Measurements from ENCODE around the gene DHX32. TPM values are rescaled to one million over a fixed set of nuclear protein-coding genes. Genes with fewer than 3 reads are reported as not detected.

Gene DHX32
- total and polyA plus RNA-seq, 2 of the 4 experiments (the other 2 are of a cell fraction): 15.6 to 27.8 TPM

GRCh38 chr10:125788156-125789034 lies 92.7 kb downstream of the DHX32 start:
- Histone ChIP-seq H2AK9ac (replicated peaks; ENCODE audit: low read depth, low read length, poor library complexity) (no peak overlapping the region), H2BK5ac (ENCODE audit: low read depth, low read length, poor library complexity, severe bottlenecking) (no peak overlapping the region), H3K18ac (ENCODE audit: low read depth, low read length) (no peak overlapping the region), H4K8ac (ENCODE audit: low read depth in 2 of 2, low read length in 2 of 2) (no peak overlapping the region), H3K4me1 (ENCODE audit: control insufficient read depth, insufficient read depth, low read length) (no peaks in the 10 kb centered on the region), H3K14ac (replicated peaks; ENCODE audit: low read depth, low read length) (no peak overlapping the region), H3K27me3 (ENCODE audit: control insufficient read depth, insufficient read depth, low read length) (no peaks in the 10 kb centered on the region), H2BK20ac (ENCODE audit: low read depth, low read length) (no peak overlapping the region), H3K9me3 (ENCODE audit: control insufficient read depth, insufficient read depth, low read length) (no peaks in the 10 kb centered on the region), H3K23ac (ENCODE audit: low read depth, low read length) (no peak overlapping the region), H4K5ac (ENCODE audit: low read depth, low read length) (no peak overlapping the region), H4K91ac (ENCODE audit: insufficient read depth, low read depth, low read length) (no peak overlapping the region), H3K56ac (ENCODE audit: extremely low read depth, insufficient read depth, low read length) (no peak overlapping the region), H3K4me3 (ENCODE audit: insufficient read depth, low read depth, low read length) (no peak overlapping the region), H2AFZ (replicated peaks; ENCODE audit: low read length, poor library complexity) (no peak overlapping the region), H3K79me1 (ENCODE audit: low read depth in 1 of 2, low read length in 2 of 2) (no peaks in the 10 kb centered on the region), H2BK120ac (ENCODE audit: low read depth, low read length) (no peak overlapping the region), H2AK5ac (ENCODE audit: low read depth, low read length) (no peak overlapping the region), H4K20me1 (ENCODE audit: insufficient read depth, low read length) (no peaks in the 10 kb centered on the region), H3K4me2 (ENCODE audit: low read depth, low read length) (no peak overlapping the region), H3K4ac (ENCODE audit: low read depth, low read length) (no peak overlapping the region), H3K9ac (ENCODE audit: low read depth, low read length) (no peak overlapping the region), H2BK15ac (ENCODE audit: low read depth, low read length) (no peak overlapping the region), H3K9me1 (ENCODE audit: insufficient read depth, low read length) (no peaks in the 10 kb centered on the region; the same call in 1 of the 2 replicates), H3K36me3 (ENCODE audit: control insufficient read depth, insufficient read depth, low read length) (peaks cover 26% of the 10 kb centered on the region), H3K27ac (ENCODE audit: insufficient read depth, low read length) (no peak overlapping the region)
- ChIA-PET CTCF (no interaction called here), POLR2A (ENCODE audit: unreplicated experiment) (no interaction called here)
- BruUV-seq (replicated peaks): no TSS peak
- 84% methylated on average over 10 of the region's 17 CpGs; no CpG with 5 or more reads in 1 of the 2 experiments for WGBS, 2 experiments (ENCODE audit: extremely low coverage in 2 of 2, insufficient read length in 1 of 2)
- no peak for ATAC-seq (ENCODE audit: low read depth)
- in situ Hi-C loops (cut with MboI; ENCODE audit: low sequenced_read_pairs): no loop called here
- no peak for DNase-seq
- dilution Hi-C loops (cut with HindIII; ENCODE audit: low sequenced_read_pairs, unreplicated experiment): no loop called here
- intact Hi-C loops (cut with micrococcal nuclease): no loop called here
- TF ChIP-seq RAD21 (IDR thresholded peaks at IDR 0.05; ENCODE audit: low read length) (no peak), MAFK (IDR thresholded peaks at IDR 0.05; ENCODE audit: low read depth, low read length) (no peak), ELK1 (IDR thresholded peaks at IDR 0.05; ENCODE audit: borderline replicate concordance, low read depth, low read length) (no peak), BHLHE40 (IDR thresholded peaks at IDR 0.05; ENCODE audit: low read depth, low read length) (no peak), RCOR1 (IDR thresholded peaks at IDR 0.05; ENCODE audit: insufficient replicate concordance, low read length) (no peak), CHD1 (IDR thresholded peaks at IDR 0.05; ENCODE audit: low read depth, low read length) (no peak), RFX5 (IDR thresholded peaks at IDR 0.05; ENCODE audit: low read depth, low read length) (no peak), MAZ (IDR thresholded peaks at IDR 0.05; ENCODE audit: borderline replicate concordance, low read depth, low read length) (no peak)

All from IMR-90 (cell line).